Measurements from ENCODE around the gene AANAT.

AANAT gene

DNA sequence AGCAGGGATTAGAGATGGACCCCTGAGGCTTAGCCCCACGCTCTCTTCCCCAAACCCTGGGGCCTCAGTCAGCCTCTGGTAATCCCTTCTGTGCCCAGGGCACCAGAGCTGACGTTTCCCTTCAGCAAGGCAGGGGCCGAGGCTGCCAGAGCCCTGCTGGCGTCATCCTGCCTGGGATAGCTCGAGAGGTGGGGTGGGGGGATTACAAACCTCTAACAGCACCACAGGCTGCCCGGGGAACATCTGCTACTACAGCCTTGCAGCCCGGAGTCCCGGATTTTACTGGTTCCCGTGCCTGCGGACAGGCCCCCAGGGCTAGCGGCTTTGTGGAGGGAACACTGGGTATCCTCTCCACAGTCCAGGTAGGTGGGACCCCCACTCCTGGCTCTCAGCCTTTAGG lies at the start of gene AANAT:
TSS of gene AANAT (plus strand) at position 238 of the 400 bp plus-strand sequence. CDS start 1,144 bp downstream, outside the sequence.
- DNase-seq (ENCODE audit: low read depth) = no peak

GRCh38 chr17:76419576-76420260 lies 47.7 kb upstream of the AANAT start:
- no peak for DNase-seq (ENCODE audit: low read depth)

GRCh38 chr17:76420356-76421043 lies 46.9 kb upstream of the AANAT start:
- DNase-seq (ENCODE audit: low read depth) = no peak

DNA sequence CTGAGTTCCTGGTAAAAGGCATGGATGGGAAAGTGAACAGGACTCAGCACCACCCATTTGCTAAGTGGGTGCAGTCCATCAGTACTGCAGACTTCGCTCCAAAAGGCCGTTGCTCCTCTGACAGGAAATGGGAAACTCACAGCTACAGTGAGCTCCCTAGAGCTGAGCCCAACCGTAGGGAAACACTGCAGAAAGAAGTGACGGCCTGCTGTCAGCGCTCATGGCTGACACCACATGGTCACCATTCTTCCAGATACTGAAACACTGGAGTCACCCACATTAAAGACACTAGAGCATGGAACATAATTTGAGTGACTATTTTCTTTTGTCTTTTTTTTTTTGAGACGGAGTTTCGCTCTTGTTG lies 46.4 kb upstream of the AANAT start:
- no peak for DNase-seq (ENCODE audit: low read depth)

- no peak for DNase-seq (ENCODE audit: low read depth)
Observed at GRCh38 chr17:76422406-76422805, 45.0 kb upstream of the AANAT start.

DNA sequence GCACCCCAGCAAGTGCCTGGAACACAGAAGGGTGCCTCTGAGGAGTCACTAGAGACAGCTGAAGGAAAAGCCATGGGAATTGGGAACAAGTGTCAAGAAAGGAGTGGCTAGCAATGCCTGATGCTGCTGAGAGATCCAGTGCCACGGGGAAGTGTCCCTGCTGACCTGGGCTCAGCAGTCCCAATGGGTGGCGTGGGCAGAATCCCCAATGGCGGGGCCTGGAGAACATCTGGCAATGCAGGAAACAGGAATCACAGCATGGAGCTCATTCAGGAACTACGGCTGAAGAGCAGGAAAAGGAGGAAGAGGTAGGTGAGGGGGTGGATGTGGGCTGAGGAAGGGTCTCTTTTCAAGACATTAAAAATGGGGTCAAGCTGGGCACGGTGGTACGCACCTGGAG lies 44.5 kb upstream of the AANAT start:
- no peak for DNase-seq (ENCODE audit: low read depth)

DNA sequence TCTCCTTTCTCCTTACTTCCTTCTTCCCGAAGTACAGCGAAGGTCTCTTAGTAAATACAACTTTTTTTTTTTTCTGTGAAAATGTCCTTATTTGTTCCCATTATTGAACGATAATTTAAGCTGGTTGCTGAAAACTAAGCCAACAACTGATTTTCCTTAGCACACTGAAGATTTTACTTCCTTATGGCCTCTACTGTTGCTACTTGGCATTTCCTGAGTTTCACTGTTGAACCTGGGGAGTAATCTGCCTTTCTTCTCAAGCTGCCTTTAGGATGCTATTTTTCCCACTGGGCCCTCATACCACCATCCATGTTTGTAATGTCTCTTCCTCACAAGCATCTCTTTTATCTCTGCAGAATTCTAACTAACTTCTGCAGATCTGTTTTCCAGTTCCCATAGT lies 40.5 kb upstream of the AANAT start:
- no peak for DNase-seq (ENCODE audit: low read depth)

GRCh38 chr17:76427501-76428231 lies 39.7 kb upstream of the AANAT start:
- DNase-seq (ENCODE audit: low read depth) = peak; percentile 95

GRCh38 chr17:76428511-76428910 lies 38.9 kb upstream of the AANAT start:
- DNase-seq (ENCODE audit: low read depth) = peak; percentile 39

DNA sequence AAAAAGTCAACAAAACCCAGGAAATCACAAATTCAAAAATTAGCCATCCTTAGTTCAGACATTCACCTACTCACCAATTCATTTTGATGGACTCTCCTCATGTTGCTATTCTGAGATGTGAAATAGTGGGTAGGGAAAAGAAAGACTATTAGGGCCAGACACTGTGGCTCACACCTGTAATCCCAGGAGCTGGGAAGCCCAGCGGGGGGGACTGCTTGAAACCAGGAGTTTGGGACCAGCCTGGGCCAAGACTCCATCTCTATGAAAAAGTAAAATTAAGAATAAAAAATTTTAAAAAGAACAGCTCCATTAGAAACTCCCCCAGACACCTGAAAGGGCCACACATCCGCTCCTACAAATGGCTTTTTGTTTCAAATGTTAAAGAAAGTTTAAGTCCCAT lies 35.9 kb upstream of the AANAT start:
- no peak for DNase-seq (ENCODE audit: low read depth)

- no peak for DNase-seq (ENCODE audit: low read depth)
Observed at GRCh38 chr17:76432004-76432403, 35.4 kb upstream of the AANAT start.

DNA sequence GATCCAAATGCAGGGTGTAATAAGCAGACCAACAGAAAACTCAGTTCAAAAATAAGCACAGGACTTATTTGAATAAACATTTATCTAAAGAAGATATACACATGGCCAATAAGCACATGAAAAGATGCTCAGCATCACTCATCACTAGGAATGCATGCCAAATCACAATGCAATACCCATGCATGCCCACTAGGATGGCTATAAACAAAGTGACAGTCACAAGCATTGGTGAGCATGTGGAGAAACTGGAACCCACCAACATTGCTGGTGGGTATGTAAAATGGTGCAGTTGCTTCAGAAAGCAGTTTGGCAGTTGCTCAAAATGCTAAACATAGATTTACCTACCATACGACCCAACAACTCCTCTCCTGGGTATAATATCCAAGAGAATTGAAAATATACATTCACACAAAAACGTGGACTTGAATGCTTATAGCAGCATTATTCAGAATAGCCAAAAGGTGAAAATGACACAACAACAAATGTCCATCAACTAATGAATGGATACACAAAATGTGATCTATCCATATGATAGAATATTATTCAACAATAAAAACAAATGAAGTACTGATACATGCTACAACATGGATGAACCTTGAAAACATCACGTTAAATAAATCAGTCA lies 34.6 kb upstream of the AANAT start:
- DNase-seq (ENCODE audit: low read depth) = no peak

GRCh38 chr17:76433693-76434092 lies 33.7 kb upstream of the AANAT start:
- DNase-seq (ENCODE audit: low read depth) = no peak

DNA sequence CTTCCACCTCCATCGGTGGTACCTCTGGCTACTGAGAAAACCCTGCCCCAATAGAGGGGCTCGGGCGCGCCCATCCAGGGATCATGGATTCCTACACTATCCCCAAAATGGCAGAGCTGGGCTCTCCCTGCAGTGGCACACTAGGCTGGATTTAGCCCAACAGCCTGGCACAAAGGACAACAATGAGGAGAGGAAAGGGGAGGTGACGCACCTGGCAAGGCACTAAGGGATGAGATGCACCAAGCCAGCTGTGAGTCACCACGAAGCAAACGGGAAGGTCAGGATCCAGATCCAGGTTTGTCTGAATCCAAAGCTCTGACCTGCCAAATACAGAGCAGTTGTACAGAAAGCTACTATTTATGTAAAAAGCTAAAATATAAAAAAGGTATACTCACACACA lies 32.5 kb upstream of the AANAT start:
- DNase-seq (ENCODE audit: low read depth) = no peak

DNA sequence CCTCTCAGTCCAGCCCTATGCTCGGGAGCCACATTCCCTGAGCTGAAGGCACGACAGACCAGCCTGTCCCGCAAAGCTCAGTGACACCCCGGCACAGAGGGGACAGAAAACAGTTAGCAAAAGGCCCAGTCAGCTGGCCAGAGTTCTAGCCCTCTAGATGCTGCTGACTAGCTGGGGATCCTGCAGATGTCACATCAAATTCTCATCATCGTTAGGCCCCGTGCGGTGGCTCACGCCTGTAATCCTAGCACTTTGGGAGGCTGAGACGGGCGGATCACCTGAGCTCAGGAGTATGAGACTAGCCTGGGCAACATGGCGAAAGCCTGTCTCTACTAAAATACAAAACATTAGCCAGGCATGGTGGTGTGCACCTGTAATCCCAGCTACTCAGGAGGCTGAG lies 31.7 kb upstream of the AANAT start:
- DNase-seq (ENCODE audit: low read depth) = no peak

DNA sequence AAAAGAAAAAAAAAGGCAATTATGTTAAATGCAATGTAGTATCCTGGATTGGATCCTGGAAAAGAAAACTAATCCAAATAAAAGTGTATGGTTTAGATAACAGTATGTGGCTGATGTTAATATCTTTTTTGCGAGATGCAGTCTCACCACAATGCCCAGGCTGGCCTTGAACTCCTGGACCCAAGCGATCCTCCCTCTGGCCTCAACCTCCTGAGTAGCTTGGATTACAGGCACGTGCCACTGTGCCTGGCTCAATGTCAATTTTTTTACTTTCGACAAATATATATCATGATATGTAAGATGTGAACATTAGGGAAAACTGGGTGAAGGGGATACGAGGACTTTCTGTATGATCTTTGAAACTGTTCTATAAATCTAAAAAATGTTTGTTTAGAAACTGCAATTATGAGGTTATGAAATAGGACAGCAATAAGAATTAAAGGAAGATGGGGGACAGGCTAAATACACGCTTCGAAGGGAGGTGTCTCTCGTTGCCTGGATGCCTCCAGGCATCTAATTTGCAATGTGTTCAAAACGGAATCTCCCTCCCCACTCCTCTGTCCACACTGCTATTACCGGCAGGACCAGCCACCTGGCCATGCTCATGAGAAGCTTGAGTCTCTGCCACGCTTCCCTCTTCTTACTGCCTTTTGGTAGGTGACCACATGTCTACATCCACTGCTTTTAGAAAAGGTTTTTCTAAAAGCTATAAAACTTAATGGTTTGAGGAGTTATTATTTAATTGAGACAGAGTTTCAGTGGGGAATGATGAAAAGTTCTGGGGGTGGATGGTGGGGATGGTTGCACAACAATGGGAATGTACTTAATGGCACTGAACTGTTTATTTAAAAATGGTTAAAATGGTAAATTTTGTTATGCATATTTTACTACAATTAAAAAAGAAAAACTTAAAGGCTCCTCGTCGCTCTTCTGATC lies 29.7 kb upstream of the AANAT start:
- DNase-seq (ENCODE audit: low read depth) = no peak

- DNase-seq (ENCODE audit: low read depth) = no peak
Observed at GRCh38 chr17:76438906-76439305, 28.5 kb upstream of the AANAT start.

GRCh38 chr17:76439314-76439928 lies 28.0 kb upstream of the AANAT start:
- DNase-seq (ENCODE audit: low read depth) = no peak

GRCh38 chr17:76440751-76441362 lies 26.5 kb upstream of the AANAT start:
- no peak for DNase-seq (ENCODE audit: low read depth)

DNA sequence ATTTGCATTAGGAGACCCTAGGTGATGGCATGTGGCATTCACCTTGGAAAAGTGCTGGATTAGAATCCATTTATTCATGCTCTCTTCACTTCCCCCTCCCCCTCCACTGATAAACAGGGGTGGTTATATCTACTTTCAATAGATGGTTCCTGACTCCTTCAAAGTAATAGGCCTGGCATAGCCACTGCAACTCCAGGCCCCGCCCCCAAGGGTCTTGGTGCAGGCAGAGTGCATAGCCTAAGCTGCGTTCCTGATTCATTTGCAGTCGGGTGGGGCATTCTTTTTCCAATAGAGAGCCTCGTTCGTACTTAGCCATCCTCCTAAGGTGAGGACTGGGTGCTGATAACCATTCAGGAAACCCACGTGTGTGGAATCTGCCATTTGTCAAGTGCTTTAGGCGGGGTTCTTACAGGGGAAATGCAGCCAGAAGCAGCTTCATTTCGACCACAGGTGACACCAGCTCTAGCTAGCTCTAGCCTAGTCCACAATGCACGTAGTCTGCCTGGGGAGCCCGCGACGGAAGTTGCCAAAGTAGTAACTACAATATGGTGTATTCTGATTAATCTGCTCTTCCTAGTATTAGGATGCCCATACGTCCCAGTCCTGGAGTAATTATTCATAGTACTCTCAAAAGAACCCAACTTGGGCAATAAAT lies 25.6 kb upstream of the AANAT start:
- DNase-seq (ENCODE audit: low read depth) = no peak
